Measurements from ENCODE around the gene CCDC190.

DNA sequence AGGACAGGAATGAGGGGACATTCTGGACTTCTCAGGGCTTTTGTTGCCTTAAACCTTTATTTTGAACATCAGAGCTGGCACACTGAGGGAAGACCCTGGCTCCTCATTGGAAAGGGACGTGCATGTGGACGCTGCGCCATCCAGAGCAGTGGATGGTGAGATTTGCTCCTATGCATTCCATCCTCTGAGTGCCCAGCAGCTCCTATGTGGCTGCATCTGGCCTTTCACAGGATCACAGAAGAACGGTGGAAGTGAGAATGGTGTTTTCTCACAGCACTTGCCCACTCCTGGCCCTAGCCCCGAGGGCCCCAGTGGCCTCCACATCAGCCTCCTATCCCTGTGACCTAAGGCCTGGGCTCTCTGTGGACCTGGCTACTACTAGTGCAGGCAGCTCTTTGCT, 20.6 kb upstream of the CCDC190 start:
- TF ChIP-seq POLR2AphosphoS5 (IDR thresholded peaks at IDR 0.05) (no peak), POLR2A (IDR thresholded peaks at IDR 0.05) (no peak)
- TF ChIP-seq, protein P1, sequence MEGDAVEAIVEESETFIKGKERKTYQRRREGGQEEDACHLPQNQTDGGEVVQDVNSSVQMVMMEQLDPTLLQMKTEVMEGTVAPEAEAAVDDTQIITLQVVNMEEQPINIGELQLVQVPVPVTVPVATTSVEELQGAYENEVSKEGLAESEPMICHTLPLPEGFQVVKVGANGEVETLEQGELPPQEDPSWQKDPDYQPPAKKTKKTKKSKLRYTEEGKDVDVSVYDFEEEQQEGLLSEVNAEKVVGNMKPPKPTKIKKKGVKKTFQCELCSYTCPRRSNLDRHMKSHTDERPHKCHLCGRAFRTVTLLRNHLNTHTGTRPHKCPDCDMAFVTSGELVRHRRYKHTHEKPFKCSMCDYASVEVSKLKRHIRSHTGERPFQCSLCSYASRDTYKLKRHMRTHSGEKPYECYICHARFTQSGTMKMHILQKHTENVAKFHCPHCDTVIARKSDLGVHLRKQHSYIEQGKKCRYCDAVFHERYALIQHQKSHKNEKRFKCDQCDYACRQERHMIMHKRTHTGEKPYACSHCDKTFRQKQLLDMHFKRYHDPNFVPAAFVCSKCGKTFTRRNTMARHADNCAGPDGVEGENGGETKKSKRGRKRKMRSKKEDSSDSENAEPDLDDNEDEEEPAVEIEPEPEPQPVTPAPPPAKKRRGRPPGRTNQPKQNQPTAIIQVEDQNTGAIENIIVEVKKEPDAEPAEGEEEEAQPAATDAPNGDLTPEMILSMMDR (IDR thresholded peaks at IDR 0.05): no peak

Data from stomach (tissue), 4 donors.